Transverse colon (tissue), 4 donors: Measurements from ENCODE around the gene ABRACL. TPM values are rescaled to one million over a fixed set of nuclear protein-coding genes. Genes with fewer than 3 reads are reported as not detected.
A peak's percentile ranks its signal among the peaks of the same experiment; 100 is the strongest.

ENCODE experiments used
- DNase-seq: peaks from one replicate; pipeline ENCODE4 v3.0.0-alpha.2; 2019
- H3K27ac ChIP-seq, 4 donors: fragments of 200-600 bp; sonication (generic); 2 replicates each; pipeline ENCODE4 v1.5.1; 2016 to 2018; ENCODE audit warnings: inconsistent platforms in 4 of 4
- H3K27me3 ChIP-seq: fragments of 200-600 bp; sonication (generic); 2 replicates; pipeline ENCODE4 v1.5.1; 2017; ENCODE audit warnings: inconsistent platforms
- H3K36me3 ChIP-seq, 4 donors: fragments of 200-600 bp; sonication (generic); 2 replicates each; pipeline ENCODE4 v1.5.1; 2017 to 2019; ENCODE audit warnings: inconsistent platforms in 4 of 4
- H3K4me1 ChIP-seq, 4 donors: fragments of 200-600 bp; sonication (generic); 2 replicates each; pipeline ENCODE4 v1.5.1; 2017 to 2020; ENCODE audit warnings: inconsistent platforms in 4 of 4
- H3K4me3 ChIP-seq, 4 donors: fragments of 200-600 bp; sonication (generic); 1 replicate in 1 of 4; 2 replicates in 3 of 4; pipeline versions ENCODE4 v1.5.1 to v1.6.1; 2017 to 2019; ENCODE audit warnings: inconsistent platforms in 4 of 4
- H3K9me3 ChIP-seq, 2 donors: fragments of 200-600 bp; sonication (generic); 2 replicates each; pipeline ENCODE4 v1.5.1; 2017 to 2019; ENCODE audit warnings: inconsistent platforms in 2 of 2
- EP300 ChIP-seq: sonication (generic); formaldehyde crosslinking; IDR thresholded peaks from one replicate; pipeline ENCODE4 v1.6.1; 2017; ENCODE audit warnings: antibody characterized with exemption, low read depth
- POLR2A ChIP-seq: fragments of 450-650 bp; IDR thresholded peaks from one replicate; pipeline ENCODE4 v1.6.1; 2016; ENCODE audit warnings: antibody characterized with exemption, mild to moderate bottlenecking, moderate library complexity
- POLR2AphosphoS5 ChIP-seq, 3 donors: sonication (generic); formaldehyde crosslinking; IDR thresholded peaks; one replicate each; pipeline ENCODE4 v1.6.1; 2016; ENCODE audit warnings: antibody characterized with exemption in 3 of 3
- WGBS, 2 donors: methylation state at CpG; one replicate each; pipeline ENCODE4 v1.1.5; 2018; ENCODE audit warnings: low coverage in 1 of 2; 5-methylcytosine and 5-hydroxymethylcytosine counted together
- in situ Hi-C, 4 donors: fragments of 200-750 bp; cut with MboI; loops; one replicate each; pipeline versions ENCODE4 v1.15.0 to v1.15.1; 2017; ENCODE audit warnings: low sequenced_read_pairs in 3 of 4, low pct_ligation_motif_present in 1 of 4, low pct_unique_long_range_greater_than_20kb in 1 of 4
- intact Hi-C: fragments of 100-400 bp; cut with DNase I; formaldehyde crosslinking; loops from one replicate; pipeline ENCODE4 v1.15.1; 2023; ENCODE audit warnings: low total_unique reads
- total RNA-seq, 4 donors: library from RNA; depleted of rRNA; stranded (reverse); fragments of >200 nt; gene quantifications; one replicate each; pipeline ENCODE4 v1.1.0, GENCODE V29; 2016
- TF ChIP-seq, protein P1 (sequence below), 5 experiments: fragments of 200-600 bp in 3 of 5; fragments of 450-650 bp in 2 of 5; sonication (generic) in 3 of 5; IDR thresholded peaks; 1 replicate in 2 of 5; 2 replicates in 3 of 5; pipeline ENCODE4 v1.5.1; 2016 to 2017; ENCODE audit warnings: antibody characterized with exemption in 5 of 5, inconsistent platforms in 3 of 5, mild to moderate bottlenecking in 2 of 5, moderate library complexity in 1 of 5

ABRACL gene
- total RNA-seq, 4 donors from 2014 or later, result 26.2 to 73.5 (median 60.2) TPM; not detected in 1

DNA sequence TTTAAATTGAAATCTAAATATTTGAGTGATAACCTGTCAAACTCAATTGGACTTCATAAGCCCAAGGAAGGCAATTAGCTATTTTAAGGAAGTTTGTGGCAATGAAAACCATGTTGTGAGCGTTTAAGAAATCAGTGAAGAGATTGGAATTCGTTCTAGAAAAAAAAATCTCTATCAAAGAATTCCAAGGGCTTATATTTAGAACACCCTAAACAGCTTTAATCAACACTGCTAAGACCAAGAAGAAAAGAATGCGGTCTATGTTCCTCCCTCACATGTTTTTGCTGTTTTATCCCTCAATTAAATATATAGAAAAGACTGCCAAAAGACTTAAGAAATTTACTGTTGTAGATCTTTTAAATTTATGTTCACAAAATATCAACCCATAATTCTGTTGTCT, 16.6 kb upstream of the ABRACL start:
- in situ Hi-C loops, result no loop called here
- no peak overlapping the region for H3K4me3 ChIP-seq
- H3K9me3 ChIP-seq, result no peaks in the 10 kb centered on the region
- TF ChIP-seq, protein P1, sequence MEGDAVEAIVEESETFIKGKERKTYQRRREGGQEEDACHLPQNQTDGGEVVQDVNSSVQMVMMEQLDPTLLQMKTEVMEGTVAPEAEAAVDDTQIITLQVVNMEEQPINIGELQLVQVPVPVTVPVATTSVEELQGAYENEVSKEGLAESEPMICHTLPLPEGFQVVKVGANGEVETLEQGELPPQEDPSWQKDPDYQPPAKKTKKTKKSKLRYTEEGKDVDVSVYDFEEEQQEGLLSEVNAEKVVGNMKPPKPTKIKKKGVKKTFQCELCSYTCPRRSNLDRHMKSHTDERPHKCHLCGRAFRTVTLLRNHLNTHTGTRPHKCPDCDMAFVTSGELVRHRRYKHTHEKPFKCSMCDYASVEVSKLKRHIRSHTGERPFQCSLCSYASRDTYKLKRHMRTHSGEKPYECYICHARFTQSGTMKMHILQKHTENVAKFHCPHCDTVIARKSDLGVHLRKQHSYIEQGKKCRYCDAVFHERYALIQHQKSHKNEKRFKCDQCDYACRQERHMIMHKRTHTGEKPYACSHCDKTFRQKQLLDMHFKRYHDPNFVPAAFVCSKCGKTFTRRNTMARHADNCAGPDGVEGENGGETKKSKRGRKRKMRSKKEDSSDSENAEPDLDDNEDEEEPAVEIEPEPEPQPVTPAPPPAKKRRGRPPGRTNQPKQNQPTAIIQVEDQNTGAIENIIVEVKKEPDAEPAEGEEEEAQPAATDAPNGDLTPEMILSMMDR (IDR thresholded peaks at IDR 0.05), result no peak
- TF ChIP-seq POLR2AphosphoS5 (IDR thresholded peaks at IDR 0.05), result no peak
- TF ChIP-seq POLR2A, result no peak
- TF ChIP-seq EP300, result no peak
- intact Hi-C loops, result no loop called here
- no peak for DNase-seq
- 77 to 83% methylated on average over 3 of the region's 3 CpGs for WGBS, 2 donors
- H3K27ac ChIP-seq, result no peak overlapping the region
- H3K27me3 ChIP-seq, result no peaks in the 10 kb centered on the region
- peaks cover 0 to 15% (median 4%) of the 10 kb centered on the region in 4 donors for H3K4me1 ChIP-seq
- no peaks in the 10 kb centered on the region for H3K36me3 ChIP-seq

DNA sequence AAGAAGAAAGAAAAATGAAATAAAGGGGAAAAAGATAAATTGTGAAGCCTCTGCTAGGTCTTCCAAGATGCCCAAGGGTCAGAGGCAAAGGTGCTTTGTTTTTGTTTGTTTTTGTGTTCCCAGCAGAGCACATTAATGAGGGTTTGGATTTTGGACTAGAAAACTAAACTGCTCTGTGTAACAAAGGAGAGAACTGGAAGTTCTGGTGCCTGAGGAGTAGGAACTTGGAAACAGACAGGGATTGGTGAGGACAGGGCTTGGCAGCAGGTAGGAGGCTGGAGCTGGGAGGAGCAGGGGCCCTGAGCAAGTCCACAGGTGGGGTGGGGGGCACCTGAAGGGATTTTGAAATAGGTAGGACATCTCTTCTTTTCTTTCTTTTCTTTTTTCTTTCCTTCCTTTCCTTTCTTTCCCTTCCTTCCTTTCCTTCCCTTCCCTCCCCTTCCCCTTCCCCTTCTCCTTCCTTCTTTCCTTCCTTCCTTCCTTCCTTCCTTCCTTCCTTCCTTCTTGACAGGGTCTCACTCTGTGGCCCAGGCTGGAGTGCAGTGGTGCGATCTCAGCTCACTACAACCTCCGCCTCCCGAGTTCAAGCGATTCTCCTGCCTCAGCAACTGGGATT, 15.3 kb upstream of the ABRACL start:
- no peak for TF ChIP-seq POLR2AphosphoS5 (IDR thresholded peaks at IDR 0.05)
- TF ChIP-seq, protein P1 (IDR thresholded peaks at IDR 0.05), result no peak
- no peak for TF ChIP-seq POLR2A
- TF ChIP-seq EP300, result no peak
- intact Hi-C loops (no loop called here), in situ Hi-C loops (no loop called here)
- H3K4me1 ChIP-seq, result peaks cover 0 to 22% (median 5%) of the 10 kb centered on the region in 4 donors
- no peaks in the 10 kb centered on the region for H3K9me3 ChIP-seq
- WGBS, 2 donors, result 72 to 100% methylated on average over 2 to 4 of the region's 4 CpGs
- no peak overlapping the region for H3K27ac ChIP-seq
- no peak for DNase-seq
- H3K4me3 ChIP-seq, result no peak overlapping the region
- no peaks in the 10 kb centered on the region for H3K36me3 ChIP-seq
- no peaks in the 10 kb centered on the region for H3K27me3 ChIP-seq

DNA sequence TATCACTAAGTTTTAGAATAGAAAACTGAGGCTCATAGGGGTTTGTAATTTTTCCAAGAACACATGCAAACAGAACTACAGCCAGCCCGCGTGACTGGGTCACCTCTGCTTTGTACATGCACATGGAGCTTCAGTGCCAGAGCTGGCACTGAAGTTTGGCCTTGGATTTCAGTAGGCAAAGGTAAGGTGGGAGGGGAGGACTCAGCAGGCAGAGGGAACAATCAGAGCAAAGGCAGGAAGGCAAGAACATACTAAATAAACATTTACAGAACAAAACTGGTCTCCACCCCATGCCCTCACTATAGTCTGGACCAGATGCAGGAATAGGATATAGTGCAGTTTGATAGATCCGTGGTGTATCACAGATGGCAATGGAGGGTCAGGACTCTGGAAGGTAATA, 13.6 kb upstream of the ABRACL start:
- in situ Hi-C loops (no loop called here), intact Hi-C loops (no loop called here)
- Histone ChIP-seq H3K27me3 (no peaks in the 10 kb centered on the region), H3K27ac (no peak overlapping the region), H3K36me3 (no peaks in the 10 kb centered on the region), H3K4me3 (no peak overlapping the region), H3K4me1 (peaks cover 0 to 25% (median 6%) of the 10 kb centered on the region in 4 donors), H3K9me3 (no peaks in the 10 kb centered on the region)
- TF ChIP-seq, protein P1 (IDR thresholded peaks at IDR 0.05), result no peak
- TF ChIP-seq POLR2A, result peak; percentile 10
- no peak for DNase-seq
- 64 to 80% methylated on average over 3 of the region's 3 CpGs for WGBS, 2 donors

DNA sequence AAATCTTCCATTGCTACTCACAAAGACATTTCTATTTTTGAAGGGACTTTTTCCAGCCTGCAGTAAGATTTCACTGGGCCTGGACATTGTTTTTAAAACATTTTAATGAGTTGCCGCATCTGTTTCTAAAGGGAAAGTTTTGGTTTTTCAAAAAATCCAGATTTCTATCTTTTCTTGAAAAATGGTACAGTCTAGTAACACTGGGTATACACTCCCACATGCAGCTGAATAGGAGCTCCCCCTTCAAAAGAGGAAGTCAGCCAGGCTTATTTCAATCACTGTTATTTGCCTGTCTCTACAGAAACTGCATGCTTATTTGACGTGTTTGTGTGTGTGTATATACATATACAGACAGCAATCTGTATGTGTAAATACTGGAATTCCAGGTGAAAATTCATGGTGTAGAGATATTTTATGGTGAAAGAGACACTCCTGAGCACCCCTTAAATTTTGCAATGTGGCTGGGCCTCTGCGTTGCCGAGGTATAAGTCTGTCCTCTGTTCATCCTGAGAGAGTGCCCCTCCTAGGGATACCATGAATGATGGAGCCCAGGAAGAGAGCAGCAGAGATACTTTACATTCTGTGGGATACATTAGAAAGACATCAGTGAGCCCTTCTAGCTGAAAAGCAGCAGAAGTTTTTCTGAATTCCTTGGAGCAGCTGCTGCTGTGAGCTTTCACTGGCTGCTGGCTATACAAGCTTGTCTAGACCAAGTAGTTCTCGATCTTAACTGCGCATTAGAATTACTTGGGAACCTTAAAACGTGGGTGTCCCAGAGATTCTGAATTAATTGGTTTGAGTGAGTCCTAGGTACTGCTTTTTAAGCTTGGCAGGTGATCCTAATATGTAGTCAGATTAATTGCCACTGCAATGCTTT, 12.0 kb upstream of the ABRACL start:
- no peak for DNase-seq
- Histone ChIP-seq H3K36me3 (no peaks in the 10 kb centered on the region), H3K27ac (no peak overlapping the region), H3K4me1 (peaks cover 0 to 39% (median 9%) of the 10 kb centered on the region in 4 donors), H3K9me3 (no peaks in the 10 kb centered on the region), H3K4me3 (no peak overlapping the region), H3K27me3 (no peaks in the 10 kb centered on the region)
- TF ChIP-seq EP300 (no peak), POLR2AphosphoS5 (IDR thresholded peaks at IDR 0.05) (no peak), POLR2A (no peak)
- TF ChIP-seq, protein P1 (IDR thresholded peaks at IDR 0.05), result no peak
- WGBS, 2 donors, result 71% methylated on average over 5 to 7 of the region's 7 CpGs
- intact Hi-C loops (no loop called here), in situ Hi-C loops (no loop called here)
